ENCODE data around the gene STARD7. TPM values are rescaled to one million over a fixed set of nuclear protein-coding genes. Genes with fewer than 3 reads are reported as not detected.

The STARD7 gene
- total and polyA plus RNA-seq, 2 experiments from 2014 or later: 72.2 to 222 TPM

GRCh38 chr2:96140941-96141623, 67.5 kb downstream of the STARD7 start (continued):
- TF ChIP-seq ZNF462 (CRISPR knock-in tag; IDR thresholded peaks at IDR 0.05): no peak
- TF ChIP-seq CREB1 (CRISPR knock-in tag; IDR thresholded peaks at IDR 0.05; ENCODE audit: low read depth): no peak
- TF ChIP-seq ZNF114 (CRISPR knock-in tag; IDR thresholded peaks at IDR 0.05): no peak
- TF ChIP-seq CTCF (conservative IDR thresholded peaks at IDR 0.05; ENCODE audit: low read depth in 2 of 2): no peak
- no peak for TF ChIP-seq STAT1 (IDR thresholded peaks at IDR 0.05; ENCODE audit: unreplicated experiment)
- TF ChIP-seq, protein P1, sequence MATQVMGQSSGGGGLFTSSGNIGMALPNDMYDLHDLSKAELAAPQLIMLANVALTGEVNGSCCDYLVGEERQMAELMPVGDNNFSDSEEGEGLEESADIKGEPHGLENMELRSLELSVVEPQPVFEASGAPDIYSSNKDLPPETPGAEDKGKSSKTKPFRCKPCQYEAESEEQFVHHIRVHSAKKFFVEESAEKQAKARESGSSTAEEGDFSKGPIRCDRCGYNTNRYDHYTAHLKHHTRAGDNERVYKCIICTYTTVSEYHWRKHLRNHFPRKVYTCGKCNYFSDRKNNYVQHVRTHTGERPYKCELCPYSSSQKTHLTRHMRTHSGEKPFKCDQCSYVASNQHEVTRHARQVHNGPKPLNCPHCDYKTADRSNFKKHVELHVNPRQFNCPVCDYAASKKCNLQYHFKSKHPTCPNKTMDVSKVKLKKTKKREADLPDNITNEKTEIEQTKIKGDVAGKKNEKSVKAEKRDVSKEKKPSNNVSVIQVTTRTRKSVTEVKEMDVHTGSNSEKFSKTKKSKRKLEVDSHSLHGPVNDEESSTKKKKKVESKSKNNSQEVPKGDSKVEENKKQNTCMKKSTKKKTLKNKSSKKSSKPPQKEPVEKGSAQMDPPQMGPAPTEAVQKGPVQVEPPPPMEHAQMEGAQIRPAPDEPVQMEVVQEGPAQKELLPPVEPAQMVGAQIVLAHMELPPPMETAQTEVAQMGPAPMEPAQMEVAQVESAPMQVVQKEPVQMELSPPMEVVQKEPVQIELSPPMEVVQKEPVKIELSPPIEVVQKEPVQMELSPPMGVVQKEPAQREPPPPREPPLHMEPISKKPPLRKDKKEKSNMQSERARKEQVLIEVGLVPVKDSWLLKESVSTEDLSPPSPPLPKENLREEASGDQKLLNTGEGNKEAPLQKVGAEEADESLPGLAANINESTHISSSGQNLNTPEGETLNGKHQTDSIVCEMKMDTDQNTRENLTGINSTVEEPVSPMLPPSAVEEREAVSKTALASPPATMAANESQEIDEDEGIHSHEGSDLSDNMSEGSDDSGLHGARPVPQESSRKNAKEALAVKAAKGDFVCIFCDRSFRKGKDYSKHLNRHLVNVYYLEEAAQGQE (IDR thresholded peaks at IDR 0.05; ENCODE audit: unreplicated experiment): no peak
- TF ChIP-seq NANOG (IDR thresholded peaks at IDR 0.05; ENCODE audit: borderline replicate concordance): no peak
- no peak for TF ChIP-seq EZH2phosphoT487 (IDR thresholded peaks at IDR 0.05; ENCODE audit: unreplicated experiment)
